Measurements from ENCODE around the gene ETS1. TPM values are rescaled to one million over a fixed set of nuclear protein-coding genes. Genes with fewer than 3 reads are reported as not detected.

Gene ETS1
- total RNA-seq, 6 experiments from 2014 or later, result 14.2 to 37.2 (median 23.3) TPM

DNA sequence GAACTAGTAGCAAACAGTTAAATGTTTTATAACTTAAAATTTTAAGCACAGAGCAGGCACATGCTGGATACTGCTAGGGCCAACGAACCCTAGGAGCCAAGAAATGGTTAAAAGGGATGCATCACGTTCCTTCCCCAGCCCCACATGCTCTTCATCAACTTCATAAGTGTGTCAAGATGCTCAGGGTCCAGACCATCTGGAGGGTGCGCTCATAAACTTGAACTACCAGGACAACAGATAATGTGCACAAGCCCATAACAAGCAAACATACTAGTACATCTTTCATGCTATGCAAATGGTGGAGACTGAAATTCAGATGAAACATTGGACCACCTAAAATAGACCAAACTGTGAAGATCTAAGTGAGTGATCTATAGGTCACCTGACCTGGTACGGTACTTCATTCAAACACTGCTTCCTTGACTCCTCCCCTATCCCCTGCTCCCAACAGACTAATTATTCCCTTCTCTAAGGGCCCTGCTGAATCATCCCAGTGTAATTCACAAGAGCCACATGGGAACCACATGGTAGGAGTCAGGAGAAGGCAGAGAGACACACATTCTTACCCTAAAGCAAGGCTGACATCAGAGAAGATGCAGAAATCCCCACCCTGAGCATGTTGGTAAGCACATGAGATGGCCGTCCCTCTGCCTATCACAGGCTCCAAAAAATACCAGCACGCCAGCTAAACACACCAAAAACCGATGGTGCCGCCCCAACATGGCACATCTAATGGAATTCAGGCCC lies 83.9 kb downstream of the ETS1 start:
- no peak for ATAC-seq
- DNase-seq, result no peak
- intact Hi-C loops (cut with DNase I), result no loop called here

GRCh38 chr11:128502726-128503125 lies 84.6 kb downstream of the ETS1 start:
- intact Hi-C loops (cut with DNase I), result no loop called here
- no peak overlapping the region for H3K4me3 ChIP-seq
- peak overlapping the region in 1 of 3 donors; percentile 6 for H3K27ac ChIP-seq
- H3K36me3 ChIP-seq, result no peaks in the 10 kb centered on the region
- ATAC-seq, result no peak
- DNase-seq, result no peak
- no peaks in the 10 kb centered on the region for H3K9me3 ChIP-seq
- TF ChIP-seq, protein P1, sequence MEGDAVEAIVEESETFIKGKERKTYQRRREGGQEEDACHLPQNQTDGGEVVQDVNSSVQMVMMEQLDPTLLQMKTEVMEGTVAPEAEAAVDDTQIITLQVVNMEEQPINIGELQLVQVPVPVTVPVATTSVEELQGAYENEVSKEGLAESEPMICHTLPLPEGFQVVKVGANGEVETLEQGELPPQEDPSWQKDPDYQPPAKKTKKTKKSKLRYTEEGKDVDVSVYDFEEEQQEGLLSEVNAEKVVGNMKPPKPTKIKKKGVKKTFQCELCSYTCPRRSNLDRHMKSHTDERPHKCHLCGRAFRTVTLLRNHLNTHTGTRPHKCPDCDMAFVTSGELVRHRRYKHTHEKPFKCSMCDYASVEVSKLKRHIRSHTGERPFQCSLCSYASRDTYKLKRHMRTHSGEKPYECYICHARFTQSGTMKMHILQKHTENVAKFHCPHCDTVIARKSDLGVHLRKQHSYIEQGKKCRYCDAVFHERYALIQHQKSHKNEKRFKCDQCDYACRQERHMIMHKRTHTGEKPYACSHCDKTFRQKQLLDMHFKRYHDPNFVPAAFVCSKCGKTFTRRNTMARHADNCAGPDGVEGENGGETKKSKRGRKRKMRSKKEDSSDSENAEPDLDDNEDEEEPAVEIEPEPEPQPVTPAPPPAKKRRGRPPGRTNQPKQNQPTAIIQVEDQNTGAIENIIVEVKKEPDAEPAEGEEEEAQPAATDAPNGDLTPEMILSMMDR (IDR thresholded peaks at IDR 0.05), result no peak
- no peak for TF ChIP-seq POLR2A (IDR thresholded peaks at IDR 0.05)
- H3K27me3 ChIP-seq, result no peaks in the 10 kb centered on the region
- WGBS (ENCODE audit: insufficient coverage, low coverage, low lambda C conversion rate, missing lambda C conversion rate), result 48% methylated on average over 4 of the region's 4 CpGs
- H3K4me1 ChIP-seq, result peaks cover 0 to 23% (median 10%) of the 10 kb centered on the region in 4 donors

More for the DNA sequence above, 83.9 kb downstream of the ETS1 start:
- Histone ChIP-seq H3K27me3 (no peaks in the 10 kb centered on the region), H3K36me3 (no peaks in the 10 kb centered on the region), H3K9me3 (no peaks in the 10 kb centered on the region), H3K4me3 (no peak overlapping the region), H3K27ac (peak overlapping the region in 1 of 3 donors; percentile 6), H3K4me1 (peaks cover 0 to 19% (median 7%) of the 10 kb centered on the region in 4 donors)
- WGBS (ENCODE audit: insufficient coverage, low coverage, low lambda C conversion rate, missing lambda C conversion rate), result 51% methylated on average over 5 of the region's 8 CpGs
- TF ChIP-seq, protein P1 (IDR thresholded peaks at IDR 0.05), result no peak
- no peak for TF ChIP-seq POLR2A (IDR thresholded peaks at IDR 0.05)

DNA sequence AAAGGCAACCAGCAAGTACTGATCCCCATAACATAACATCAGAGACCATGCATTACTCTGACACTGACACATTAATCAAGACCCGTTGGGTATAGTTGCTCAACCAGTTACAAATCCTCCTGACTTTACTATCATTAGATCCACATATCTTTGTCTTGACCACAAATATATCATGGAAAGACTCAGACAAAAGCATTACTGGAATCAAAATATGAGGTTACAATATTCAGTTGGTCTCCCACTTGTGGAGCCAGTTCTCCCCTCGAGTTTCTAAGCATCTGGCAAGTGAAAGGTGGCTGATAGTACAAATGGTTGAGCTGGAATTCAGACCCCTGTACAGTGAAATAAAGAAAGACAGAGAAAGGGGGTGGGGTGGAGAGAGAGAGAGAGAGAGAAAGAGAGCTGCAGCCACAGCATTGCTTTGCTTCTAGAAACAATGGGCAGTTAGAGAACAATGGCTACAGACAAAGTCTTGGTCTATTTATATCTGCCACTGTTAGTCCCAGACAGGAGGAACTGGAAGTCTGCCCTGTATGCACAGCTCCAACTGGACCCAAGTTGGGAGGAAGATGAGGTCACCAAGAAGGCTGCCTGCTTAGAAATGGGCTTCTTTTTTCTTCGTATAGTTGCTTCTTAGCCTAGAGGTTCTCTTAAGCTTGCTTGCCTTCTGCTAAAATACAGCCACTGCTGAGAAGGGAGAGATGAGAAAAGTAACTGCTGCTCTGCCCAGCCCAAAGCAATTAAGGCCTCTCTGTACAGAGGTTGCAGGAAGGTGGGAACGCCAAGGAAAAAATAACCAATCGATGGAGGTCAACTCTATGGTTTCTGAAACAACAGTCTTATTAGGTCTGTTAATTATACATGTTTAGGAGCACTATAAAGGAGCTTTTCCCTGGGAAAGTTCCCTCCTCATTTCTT lies 85.5 kb downstream of the ETS1 start:
- intact Hi-C loops (cut with DNase I), result no loop called here
- WGBS (ENCODE audit: insufficient coverage, low coverage, low lambda C conversion rate, missing lambda C conversion rate), result 46% methylated on average over 5 of the region's 5 CpGs
- Histone ChIP-seq H3K9me3 (no peaks in the 10 kb centered on the region), H3K36me3 (no peaks in the 10 kb centered on the region), H3K4me1 (peaks cover 0 to 29% (median 14%) of the 10 kb centered on the region in 4 donors), H3K27ac (peak overlapping the region in 2 of 3 donors; percentile 5 to 6), H3K27me3 (no peaks in the 10 kb centered on the region), H3K4me3 (no peak overlapping the region)
- no peak for DNase-seq
- peak; percentile 28 to 64 (median 34) for ATAC-seq
- TF ChIP-seq, protein P1 (IDR thresholded peaks at IDR 0.05), result no peak
- TF ChIP-seq POLR2A (IDR thresholded peaks at IDR 0.05), result no peak

DNA sequence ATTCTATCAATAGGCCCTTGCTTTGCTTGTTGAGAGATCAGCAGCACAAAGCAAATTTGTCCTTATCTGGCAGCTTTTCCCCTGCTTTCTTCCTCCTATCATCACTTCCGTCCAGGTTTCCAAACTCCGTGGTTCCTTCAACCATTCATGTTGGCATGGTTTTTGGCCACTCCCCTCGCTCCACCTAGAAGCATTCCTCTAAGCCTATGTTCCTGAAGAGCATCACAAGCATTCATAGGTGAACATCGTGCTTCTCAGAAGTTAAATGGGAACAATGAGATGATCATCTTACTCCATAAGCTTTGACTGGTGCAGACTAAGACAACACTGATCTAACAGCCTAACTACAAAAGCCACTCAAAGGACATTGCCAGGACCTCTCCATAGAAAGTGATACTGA lies 86.3 kb downstream of the ETS1 start:
- TF ChIP-seq, protein P1 (IDR thresholded peaks at IDR 0.05), result no peak
- TF ChIP-seq POLR2A (IDR thresholded peaks at IDR 0.05), result no peak
- H3K9me3 ChIP-seq, result no peaks in the 10 kb centered on the region
- H3K36me3 ChIP-seq, result no peaks in the 10 kb centered on the region
- no peaks in the 10 kb centered on the region for H3K27me3 ChIP-seq
- no peak overlapping the region for H3K4me3 ChIP-seq
- peak overlapping the region in 1 of 3 donors; percentile 5 for H3K27ac ChIP-seq
- 47% methylated on average over 4 of the region's 4 CpGs for WGBS (ENCODE audit: insufficient coverage, low coverage, low lambda C conversion rate, missing lambda C conversion rate)
- ATAC-seq (no peak), DNase-seq (no peak)
- intact Hi-C loops (cut with DNase I), result no loop called here
- peaks cover 0 to 36% (median 18%) of the 10 kb centered on the region in 4 donors for H3K4me1 ChIP-seq
